Nucleus accumbens (tissue), 56 donors: Measurements from ENCODE around the gene C2CD4C.
A peak's percentile ranks its signal among the peaks of the same experiment; 100 is the strongest.
"Not testable (repeated sequence)": the region's sequence is repeated elsewhere in the genome, so short reads cannot be mapped to it uniquely, and the experiment has no call there.

Experiments
- DNase-seq, 56 donors: peaks; one replicate each; lab custom pipeline; 2025; lab: John Stamatoyannopoulos, UW

C2CD4C gene

GRCh38 chr19:439167-439900 is 30.4 kb upstream of the C2CD4C start:
- DNase-seq = no peak

DNA sequence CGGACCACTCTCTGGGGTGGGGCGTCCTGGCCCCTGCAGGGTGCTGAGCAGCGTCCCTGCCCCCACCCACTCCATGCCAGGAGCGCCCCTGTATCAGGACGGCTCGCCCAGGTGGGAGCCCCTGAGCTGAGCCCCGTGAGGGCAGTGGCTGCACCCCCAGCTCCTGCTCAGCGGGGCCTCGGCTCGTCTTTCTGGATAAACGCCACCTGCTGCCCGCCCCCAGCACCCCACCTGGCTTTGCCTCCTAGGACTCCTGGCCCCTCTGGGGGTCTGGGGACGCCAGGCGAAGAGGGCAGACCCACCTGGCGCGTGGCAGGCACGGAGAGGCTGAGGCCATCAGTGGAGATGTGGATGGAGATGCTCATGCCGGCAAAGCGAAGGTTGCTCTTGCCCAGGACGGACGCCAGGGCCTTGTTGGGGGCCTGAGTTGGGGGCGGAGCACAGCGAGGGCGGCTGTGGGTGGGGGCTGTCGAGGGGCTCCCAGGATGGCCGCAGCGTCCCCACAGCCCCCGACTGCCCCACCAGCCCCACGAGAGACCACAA is 29.5 kb upstream of the C2CD4C start:
- DNase-seq = no peak

- no peak for DNase-seq
These were observed 28.1 kb upstream of the C2CD4C start for GRCh38 chr19:437041-437440.

- no peak for DNase-seq
These were observed 27.5 kb upstream of the C2CD4C start for GRCh38 chr19:436413-436950.

GRCh38 chr19:435707-436412 is 26.9 kb upstream of the C2CD4C start:
- DNase-seq = no peak

GRCh38 chr19:435056-435706 is 26.2 kb upstream of the C2CD4C start:
- peak in 5 of 56 donors; percentile 4 to 14 (median 8) for DNase-seq

DNA sequence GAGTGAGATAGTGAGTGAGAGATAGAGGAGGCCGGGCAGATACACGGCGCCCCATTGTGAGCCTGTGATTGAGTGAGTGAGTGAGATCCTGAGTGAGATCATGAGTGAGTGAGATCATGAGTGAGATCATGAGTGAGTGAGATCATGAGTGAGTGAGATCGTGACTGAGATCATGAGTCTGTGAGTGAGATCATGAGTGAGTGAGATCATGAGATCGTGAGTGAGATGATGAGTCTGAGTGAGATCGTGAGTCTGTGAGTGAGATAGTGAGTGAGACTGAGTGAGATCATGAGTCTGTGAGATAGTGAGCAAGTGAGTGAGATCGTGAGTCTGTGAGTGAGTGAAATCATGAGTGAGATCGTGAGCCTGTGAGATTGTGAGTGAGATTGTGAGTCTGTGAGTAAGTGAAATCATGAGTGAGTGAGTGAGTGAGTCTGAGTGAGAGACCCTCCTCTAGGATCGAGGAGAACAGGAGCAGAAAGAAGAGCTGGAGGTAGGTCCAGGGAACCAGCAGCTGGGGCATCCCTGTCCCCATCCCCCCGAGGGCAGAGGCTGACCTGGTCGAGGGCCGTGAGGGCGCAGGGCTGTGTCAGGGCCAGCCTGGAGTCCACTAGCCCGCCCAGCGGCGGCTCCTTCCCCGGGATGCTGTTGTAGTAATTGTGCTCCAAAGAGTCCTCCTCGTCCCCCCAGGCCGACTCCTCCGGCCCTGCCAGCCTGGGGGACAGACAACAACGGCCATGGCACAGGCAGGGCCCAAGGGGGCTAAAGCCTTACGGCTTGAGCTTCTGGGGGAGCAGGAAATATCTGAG is 25.4 kb upstream of the C2CD4C start:
- no peak for DNase-seq

- DNase-seq = no peak
These were observed 21.8 kb upstream of the C2CD4C start for GRCh38 chr19:430701-431100.

DNA sequence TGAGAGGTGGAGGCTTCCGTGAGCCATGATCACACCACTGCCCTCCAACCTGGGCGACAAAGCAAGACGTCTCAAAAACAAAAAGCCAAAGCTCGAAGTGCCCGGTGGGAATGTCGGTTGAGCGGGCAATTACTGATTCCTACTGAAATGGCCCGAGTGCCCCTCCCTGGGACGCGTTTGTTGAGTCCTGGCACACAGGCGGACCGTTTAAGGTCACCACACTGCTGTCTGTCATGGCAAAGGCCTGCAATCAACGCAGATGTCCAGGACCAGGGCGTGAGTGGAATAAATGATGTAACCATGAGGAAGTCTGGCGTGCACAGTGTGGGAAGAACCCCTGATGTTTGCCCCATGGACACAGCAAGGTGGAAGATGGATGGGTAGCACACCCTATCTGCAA is 19.2 kb upstream of the C2CD4C start:
- DNase-seq = no peak

GRCh38 chr19:427675-428074 is 18.7 kb upstream of the C2CD4C start:
- DNase-seq = not testable (repeated sequence)

- DNase-seq = peak in 10 of 56 donors; percentile 5 to 49 (median 22)
These were observed 17.9 kb upstream of the C2CD4C start for GRCh38 chr19:426725-427445.

DNA sequence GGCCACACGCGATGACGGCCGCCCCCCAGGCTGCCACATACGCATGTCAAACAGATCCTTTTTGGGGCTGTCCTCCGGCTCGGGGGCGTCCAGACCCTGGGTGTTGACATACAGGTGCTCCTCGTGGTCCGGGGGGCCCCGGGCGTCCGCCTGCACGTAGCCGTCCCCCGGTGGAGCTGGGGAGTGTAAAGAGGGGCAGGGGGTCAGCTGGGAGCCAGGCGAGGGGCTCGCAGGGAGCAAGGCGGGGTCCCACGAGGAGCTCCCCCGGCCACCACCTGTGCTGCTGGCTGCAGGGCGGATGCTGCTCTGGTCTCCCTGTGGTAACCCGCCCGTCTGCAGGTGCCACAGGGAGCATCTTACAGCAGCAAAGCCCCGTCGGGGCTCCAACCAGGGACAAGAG is 16.1 kb upstream of the C2CD4C start:
- no peak for DNase-seq

DNA sequence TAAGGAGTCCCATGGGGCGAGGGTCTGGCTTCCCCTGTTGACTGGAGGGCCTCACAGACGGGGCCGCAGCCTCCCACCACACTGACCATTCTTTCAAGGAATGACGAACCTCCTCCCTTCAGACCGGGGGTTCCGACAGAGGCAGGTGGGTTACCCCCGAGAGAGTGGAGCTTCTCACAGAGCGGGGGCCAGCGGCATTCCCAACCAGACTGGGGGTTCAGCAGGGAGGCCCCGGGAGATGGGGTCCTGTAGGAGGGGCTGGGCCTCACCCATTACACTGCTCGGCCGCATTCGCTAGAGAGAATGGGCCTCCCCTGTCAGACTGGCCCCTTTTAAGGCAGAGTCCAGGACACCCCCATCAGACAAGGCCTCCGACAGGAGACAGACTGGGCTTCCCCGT is 15.6 kb upstream of the C2CD4C start:
- DNase-seq = no peak

GRCh38 chr19:423691-424466 is 14.9 kb upstream of the C2CD4C start:
- no peak for DNase-seq

DNA sequence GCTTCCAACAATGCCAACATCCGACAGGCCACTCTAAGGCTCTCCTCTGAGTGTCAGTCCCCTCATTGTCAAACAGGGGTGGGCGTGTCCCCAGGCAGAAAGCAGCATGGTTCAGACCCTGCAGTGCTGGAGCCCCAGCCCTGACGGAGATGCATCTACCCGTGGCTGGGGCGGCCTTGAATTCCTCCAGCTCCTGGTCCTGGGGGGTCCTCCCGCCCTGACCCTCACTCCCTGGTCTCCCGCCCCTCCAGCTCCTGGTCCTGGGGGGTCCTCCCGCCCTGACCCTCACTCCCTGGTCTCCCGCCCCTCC is 13.9 kb upstream of the C2CD4C start:
- not testable (repeated sequence) for DNase-seq

GRCh38 chr19:422213-422916 is 13.4 kb upstream of the C2CD4C start:
- DNase-seq = no peak

- no peak for DNase-seq
These were observed 11.0 kb upstream of the C2CD4C start for GRCh38 chr19:419721-420515.
